COLO668 (cell line): ENCODE results near the gene RGS8.
A peak's percentile ranks its signal among the peaks of the same experiment; 100 is the strongest.

Experiments used
- DNase-seq: peaks from one replicate; lab custom pipeline; 2025; ENCODE audit not compliant: unreplicated experiment; lab: John Stamatoyannopoulos, UW

RGS8 gene

DNA sequence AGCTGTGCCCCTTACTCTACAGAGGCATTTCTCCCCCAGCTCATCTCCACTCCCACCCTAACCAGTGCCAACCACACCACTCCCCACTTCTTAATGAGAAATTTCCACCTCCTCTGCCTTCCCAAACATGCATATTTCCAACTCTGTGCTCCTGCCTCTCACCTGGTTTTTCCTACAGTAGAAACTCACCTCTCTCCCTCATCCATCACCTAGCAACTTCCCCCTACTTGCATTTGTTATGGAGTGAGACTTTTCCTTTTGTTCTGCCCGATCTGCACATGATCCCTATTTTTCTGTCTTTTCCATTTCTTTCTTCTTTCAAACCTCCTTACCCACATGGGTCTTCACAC, 11.9 kb downstream of the RGS8 start:
- DNase-seq, result no peak

DNA sequence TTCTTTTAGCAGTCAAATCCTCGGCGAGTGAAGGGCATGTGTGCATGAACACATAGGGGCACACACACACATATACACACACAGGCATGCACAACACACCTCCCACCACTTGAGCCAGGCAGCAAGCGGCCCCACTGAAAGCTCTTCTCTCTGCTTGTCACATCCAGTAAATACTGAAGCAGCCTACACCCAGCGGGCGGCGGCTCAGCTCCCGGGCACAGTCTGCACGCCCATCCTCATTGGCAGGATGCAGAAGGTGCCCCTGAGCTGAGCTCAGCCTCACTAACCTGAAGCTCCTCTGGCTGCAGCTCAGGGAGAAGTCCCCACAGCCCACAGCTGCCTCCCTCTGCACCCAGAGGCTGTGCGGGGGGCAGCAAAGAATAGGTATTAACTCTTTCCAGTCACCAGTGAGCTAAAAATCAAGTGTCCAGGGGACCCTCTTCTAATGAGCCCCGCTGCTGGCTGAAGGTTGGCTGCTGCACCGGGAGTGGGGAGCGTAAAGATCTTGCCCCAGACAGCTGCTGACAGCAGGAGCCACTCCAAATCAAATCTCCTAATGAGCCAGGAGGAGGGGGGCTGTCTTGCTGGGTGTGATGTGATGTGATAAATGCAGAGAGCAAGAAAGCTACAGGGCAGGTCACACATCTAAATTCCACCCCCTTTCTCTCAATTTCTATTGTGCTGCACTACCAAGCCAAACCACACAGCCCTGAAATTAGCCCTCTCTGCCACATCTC, 12.5 kb downstream of the RGS8 start:
- DNase-seq, result peak; percentile 17

DNA sequence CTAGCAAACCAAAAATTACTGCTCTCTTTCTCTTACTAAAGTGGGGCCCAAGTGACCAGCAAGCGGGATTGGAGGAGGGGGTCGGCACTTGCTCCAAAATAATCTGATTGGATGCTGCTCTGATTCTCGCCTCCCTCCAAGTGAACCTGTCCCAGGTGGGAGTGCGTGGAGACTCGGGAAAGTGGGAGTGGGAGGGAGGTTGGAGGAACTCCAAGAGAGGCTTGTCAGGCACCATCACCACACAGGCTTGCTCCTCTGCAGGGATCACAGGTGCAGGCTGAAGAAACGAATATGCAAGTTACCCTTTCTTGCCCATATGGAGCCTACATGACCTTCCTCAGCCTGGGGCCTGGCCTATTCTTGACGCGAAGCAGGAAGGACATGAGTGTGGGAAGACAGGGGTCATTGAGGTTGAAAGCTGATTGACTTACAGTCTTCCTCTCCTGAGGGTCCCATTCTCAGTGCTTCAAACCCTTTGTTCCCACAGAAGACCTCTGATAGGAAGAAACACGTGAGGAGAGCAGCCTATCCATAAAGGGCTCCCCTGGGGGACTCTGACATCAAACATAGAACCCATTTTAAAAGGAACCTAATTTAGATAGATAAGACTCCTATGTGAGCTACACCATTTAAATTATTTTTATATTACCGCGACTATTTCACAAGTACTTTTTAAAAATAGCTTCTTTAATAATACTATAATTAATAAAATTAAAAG, 14.2 kb downstream of the RGS8 start:
- DNase-seq, result no peak

DNA sequence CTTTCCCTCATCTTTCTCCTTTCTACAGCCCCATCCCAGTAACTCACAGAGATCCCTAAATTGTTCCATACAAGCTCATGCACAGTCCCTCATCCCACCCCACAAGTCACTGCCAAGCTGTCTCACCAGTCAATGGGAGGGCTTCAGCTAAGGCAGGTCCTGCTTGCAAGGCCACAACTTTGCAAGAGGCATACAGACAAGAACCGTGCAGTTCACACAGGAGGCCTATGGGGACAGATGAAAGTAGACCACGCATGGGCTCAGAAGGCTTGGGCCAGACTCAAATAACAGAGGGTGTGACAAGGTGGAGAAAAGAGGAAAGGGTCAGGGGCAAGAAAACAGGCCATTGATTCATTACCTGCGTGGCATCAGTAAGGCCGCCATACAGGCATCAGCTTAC, 15.1 kb downstream of the RGS8 start:
- no peak for DNase-seq

DNA sequence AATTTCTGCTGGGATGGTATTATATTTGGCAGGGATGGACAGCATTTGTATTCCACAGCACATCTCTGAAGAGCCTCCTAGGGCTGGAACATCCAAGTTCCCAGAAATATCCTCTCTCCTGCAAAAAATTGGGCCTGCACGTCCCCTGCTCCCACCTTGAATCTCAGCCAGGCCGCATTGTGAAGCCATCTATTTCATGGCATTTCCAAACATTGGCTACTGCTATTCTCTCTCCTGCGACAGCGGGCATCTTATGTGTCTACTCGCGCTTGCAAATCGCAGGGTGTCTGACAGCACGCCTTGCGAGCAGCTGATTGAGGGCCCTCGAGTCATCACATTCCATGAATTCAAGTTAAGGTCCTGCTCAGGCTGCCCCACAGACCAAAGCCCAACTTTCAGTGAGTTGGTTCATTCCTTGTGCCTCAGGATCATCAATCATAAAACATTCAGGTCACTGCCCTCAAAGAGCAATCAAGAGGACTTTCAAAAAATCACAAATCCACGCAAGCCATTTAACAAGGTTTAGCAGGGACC, 15.8 kb downstream of the RGS8 start:
- no peak for DNase-seq

DNA sequence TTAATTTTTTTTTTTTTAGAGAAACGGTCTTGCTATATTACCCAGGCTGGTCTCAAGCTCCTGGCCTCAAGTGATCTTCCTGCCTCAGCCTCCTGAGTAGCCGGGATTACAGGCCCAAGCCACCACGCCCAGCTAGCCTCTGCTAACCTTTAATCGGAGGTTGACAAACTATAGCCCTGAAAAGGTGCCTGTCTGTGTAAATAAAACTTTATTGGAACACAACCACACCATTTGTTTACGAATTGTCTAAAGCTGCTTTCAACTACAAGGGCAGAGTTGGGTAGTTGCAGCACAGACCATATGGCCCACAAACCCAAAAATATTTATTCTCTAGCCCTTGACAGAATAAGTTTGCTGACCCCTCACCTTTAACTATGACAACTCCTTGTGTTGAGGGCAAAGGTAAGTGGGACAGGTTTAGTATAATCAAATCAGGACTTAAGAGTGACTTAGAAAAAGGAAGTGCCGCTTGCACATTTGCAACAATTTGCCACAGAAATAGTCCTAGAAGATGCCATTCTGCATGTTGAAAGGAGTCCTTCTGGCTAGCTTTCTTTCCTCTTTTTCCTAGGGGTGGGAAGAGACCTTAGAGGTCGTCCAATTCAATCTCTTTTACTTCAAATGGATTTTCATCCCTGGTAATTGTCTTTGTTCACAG, 16.4 kb downstream of the RGS8 start:
- DNase-seq, result no peak

DNA sequence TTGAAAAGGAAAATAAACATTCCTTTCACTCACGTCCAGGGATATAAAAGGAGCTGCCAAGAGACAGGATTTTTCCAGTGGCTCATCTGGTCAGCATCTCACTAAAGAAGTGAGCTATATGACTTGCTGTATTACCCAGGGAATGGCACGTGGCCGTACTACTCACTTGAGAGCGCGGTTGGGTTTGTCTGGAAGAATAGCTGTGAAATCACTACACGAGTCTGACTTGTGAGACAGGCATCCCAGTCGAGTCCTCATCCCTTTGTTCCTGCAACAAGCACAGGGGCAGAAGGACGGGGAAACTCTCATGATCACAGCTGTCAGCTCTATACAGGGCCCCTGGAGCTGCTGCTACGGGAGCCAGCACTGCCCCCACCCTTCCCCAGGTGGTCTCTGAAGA, 17.7 kb downstream of the RGS8 start:
- DNase-seq, result no peak

DNA sequence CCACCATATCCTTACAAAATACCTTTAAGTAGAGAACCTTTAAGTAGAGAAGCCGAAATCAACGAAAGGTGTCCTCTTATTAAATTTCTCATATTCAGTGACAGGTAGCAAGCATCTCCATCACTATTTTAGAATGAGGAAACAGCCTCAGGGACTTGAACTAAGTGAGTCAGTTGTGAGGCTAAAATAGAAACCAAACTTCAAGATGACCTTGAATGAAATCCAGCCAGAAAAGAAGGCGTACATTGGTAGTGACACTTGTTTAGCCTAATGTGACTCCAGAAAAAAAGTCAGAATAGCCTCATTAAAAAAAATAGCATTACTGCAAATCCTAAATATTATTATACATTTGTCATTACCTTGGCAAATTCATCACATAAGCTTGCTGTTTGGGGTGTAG, 20.1 kb downstream of the RGS8 start:
- no peak for DNase-seq

DNA sequence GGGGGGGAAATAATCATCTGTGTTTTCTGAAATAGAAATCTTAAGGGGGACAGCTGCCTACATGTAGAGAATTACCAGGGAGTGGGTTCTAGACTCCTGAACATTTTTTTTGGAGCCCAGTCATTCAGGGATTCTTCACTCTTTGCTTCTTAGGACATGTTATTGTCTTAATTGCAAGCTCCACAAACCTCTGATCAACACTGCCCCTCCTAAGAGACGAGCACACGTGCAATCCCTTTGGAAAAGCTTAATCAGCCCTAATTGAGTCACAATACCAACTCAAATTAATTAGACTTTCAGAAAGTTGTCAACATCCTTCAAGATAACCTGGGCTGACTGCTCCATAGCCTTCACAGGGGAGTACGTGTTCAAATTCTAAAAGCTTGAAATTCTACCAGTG, 21.4 kb downstream of the RGS8 start:
- DNase-seq, result no peak

DNA sequence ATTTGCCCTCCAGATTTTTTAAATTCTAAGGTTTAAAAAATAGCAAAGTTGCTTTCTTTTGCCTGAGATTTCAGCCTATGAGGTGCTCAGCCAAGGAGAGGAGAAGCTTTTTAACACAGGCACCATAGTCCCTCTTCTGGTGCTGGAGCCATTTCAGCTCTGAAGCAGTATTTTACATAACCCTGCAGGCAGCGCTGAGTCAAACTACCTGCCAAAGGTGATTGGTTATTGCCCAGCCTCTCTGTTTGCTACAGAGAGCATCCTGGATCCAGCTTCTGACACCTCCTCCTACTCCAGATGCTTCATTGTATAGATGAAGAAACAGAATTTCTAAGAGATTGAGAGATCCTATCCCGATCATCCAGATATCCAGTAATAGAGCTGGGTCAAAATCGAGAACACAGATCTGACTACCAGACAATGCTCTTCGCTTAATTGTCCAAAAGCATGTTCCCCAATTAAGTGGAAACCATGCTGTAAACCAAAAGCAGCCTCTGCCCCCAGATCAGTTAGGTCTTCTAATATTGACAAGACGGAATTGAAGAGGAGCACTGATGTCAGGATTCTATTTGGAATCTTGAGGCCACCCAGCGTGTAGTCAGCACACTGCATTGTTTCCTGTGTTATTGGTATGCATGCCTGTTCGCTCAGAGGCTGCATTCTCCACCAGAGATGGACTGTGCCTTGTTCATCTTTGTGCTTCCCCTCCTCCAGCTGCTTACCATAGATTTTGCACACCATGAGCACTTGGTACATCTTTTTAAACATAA, 22.1 kb downstream of the RGS8 start:
- no peak for DNase-seq

DNA sequence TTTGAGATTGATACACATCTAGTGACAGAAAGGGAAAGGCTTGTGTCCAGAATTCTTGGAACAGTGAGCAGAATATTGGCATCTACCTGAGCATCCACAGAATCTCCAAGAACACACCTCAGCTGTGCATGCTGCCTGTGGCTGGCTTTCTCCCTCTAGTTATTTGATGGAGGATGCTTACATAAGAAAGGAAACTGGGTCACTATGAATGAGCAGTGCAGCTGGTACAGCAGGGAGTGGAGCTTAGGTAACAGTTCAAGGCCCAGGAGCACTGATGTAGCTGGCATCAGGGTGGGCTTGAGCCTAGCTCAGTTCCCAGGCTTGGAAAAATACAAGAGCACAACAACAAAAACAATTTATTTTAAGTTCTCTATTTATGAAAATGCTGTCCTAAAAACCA, 26.3 kb downstream of the RGS8 start:
- DNase-seq, result no peak

DNA sequence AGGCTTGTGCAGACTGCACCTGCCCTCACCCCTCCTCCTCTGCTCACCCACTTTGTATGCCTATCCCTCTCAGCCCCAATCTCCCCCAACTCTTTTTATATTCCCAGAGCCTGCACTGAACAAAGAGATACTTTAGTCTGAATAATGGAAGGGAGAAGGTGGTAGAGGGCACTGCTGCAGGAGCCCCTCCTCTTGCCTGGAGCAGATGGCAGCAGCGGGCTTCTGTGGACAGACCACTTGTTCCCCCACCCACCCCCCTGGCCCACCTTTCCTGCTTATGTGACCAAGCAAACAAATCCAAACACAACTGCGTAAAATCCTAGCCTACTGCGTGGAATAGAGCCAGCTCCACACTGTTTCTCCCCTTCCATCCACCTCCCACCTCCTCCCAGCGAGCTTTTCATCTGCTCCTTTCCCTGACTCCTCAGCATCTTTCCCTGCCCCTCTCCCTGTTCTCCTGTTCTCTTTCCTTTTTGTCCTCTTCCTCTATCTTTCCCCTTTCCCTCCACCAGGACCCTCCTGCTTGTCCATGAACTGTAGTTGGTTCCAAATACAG, 27.5 kb downstream of the RGS8 start:
- no peak for DNase-seq

DNA sequence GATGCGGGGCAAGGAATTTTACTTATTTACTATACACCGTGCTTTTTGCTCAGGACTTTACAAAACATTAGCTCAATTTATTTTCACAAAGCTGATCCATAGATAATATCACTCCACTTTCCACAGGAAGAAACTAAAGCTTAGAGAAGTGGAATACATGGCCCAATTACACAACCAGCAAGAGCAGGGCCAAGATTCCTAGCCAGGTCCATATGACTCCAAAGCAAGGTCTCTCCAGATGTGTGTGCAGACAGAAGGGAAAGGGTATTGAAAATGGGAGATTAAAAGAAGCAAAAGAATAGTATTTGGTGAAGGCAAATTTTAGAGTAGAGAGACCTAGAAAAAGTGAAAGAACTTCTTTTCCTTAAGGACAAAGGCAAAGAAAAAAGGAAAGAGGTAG, 30.4 kb downstream of the RGS8 start:
- no peak for DNase-seq

DNA sequence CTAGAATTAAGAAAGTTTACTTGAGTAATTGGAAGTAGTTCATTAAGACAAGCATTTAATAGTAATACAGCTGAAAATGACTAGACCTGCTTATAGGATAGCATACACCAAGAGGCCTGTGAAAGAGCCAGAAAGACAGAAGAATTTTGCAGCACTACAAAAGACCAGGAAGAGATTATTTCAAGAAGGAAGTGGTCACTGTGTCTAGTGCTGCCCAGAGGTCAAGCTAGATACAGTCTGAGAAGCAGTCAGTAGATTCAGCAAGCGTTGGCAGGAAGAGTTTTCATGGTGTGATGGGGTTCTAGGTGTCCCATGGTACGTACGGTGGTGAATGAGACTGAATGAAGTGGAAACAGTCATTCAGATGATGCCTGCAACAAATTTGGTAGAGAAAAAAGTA, 31.5 kb downstream of the RGS8 start:
- DNase-seq, result no peak

DNA sequence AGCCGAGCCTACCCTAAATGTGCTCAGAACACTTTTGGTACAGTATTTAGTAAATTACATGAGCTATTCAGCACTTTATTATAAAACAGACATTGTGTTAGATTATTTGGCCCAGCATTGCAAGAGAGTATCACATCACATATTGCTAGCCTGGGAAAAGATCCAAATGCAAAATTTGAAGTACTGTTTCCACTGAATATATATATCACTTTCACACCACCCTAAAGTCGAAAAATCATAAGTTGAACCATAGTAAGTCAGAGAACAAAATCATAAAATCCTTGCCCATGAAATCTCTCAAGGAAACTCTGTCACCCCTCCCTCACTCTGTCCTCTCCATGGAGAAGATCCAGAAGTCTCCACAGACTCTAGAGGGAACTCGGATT, 33.1 kb downstream of the RGS8 start:
- DNase-seq, result no peak

DNA sequence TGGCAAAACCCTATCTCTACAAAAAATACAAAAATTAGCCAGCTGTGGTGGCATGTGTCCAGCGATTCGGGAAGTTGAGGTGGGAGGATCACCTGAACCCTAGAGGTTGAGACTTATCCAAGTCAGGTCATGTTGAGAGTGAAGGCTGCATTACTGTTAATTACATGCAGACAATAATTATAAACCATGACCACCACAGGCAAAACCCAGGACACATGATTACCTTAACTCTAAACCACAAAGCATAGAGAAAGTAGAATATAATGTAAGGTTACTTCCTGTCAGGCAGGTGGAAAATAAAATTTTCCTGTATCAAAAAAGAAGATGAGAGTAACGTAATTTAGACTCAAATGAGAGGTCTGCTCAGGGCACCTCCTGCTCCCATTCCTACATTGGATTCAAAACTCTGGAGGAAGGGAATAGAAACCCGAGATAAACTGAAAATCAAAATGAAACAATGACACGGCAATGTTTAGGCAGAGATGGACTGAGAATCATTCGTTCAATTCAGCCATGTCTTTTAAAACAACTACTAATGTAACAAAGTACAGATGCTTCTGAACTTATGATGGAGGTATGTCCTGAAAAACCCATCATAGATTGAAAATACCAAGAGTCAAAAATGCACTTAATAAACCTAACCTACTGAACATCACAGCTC, 33.6 kb downstream of the RGS8 start:
- DNase-seq, result no peak

DNA sequence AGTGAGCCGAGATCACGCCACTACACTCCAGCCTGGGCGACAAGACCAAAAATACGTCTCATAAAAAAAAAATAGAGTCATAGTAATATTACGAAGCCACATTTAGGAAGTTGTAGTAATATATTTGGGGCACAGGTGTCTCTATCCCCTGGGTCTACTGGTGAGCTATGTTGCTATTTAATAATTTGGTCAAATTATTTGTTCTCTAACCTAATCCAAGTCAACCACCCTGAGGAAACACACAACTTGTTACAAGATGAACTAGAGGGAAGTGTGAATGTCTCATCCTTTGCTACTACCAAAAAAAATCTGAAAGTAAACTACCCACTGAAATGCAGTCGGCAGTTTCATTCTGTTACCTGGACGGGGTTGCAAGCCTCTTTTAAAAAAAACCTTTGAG, 35.3 kb downstream of the RGS8 start:
- DNase-seq, result no peak

DNA sequence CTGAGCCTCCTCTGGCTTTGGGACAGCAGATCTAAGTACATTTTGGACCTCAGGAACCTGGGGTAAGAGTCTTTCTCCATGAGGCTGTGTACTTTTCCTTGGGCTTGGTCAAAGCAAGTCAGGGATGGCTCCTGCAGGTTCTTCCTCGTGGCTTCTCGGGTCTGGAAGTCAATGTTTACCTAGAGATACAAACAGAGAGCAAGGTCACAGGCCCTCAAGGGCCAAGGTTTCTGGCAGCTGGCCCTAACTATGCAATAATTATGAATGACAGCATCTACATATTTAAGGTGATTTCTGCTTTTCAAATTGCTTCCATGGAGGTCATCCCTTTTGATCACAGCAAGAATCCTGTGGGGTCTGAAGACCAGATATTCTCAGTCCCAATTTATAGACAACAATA, 37.6 kb downstream of the RGS8 start:
- no peak for DNase-seq

DNA sequence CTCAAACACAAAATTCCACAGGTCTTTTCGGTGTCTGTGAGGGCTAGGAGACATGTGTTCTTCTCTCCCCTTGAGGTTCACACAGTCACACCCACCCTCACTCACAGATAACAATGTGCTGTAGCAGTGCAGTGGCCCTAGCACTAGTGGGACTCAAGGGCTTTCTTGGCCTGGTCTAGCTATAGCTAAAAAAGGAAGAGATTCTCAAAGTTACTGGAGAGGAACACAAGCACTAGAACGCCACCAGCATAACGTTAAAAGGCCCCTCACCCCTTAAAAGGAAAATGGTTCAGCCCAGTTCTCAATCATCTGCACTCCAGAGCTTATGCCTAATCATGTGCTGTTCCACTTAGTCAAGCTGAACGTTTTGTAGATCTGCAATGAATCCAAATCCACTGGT, 39.5 kb downstream of the RGS8 start:
- DNase-seq, result no peak

DNA sequence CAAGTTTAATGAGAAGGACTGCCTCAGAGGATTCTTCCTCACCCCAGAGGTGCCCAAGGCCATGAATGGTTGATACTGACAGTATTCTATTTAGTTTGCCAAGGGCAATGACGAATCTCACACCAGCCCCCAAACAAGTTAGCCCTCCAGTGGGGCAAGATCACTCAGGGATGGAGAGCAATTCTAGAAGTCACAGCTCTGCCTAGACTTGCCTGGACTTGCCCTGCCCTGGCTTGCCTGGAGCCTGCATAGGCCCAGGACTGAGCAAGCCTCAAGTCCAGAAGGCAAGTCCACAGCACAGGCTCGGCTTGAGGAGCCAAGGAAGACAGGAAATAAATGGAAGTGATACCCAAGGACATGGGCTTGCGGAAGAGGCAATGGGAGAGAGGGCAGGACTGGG, 40.7 kb downstream of the RGS8 start:
- peak; percentile 41 for DNase-seq

DNA sequence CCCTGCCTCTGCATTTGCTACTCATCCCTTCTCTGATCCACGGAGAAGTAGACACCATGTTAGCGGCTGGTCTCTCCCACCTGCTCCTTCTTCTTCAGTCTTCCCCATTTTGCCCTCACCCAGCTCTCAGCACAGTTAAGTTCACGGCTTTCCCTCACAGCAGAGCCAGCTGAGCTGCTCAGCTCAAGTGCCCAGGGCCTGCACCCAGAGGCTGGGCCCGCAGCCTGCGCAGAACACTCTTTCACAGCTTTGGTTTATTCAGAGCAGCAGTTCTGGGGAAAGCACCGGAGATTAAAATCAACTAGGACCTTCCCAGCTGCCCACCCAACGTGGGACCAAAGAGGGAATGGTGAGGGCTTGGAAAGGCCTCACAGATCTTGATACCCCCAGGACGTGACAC, 41.9 kb downstream of the RGS8 start:
- no peak for DNase-seq
